B cell (primary cell): ENCODE data around the gene SFMBT2. TPM values are rescaled to one million over a fixed set of nuclear protein-coding genes. Genes with fewer than 3 reads are reported as not detected.

Experiments
- ATAC-seq: fragments of 200-7000 bp; cut with Tn5 transposase; one replicate; pipeline ENCODE4 v1.10.0; 2021; ENCODE audit warnings: low read depth, mild to moderate bottlenecking, moderate number of reproducible peaks, moderate library complexity
- CTCF ChIA-PET: fragments of 350-600 bp; sonication (Branson Sonifier 250); formaldehyde crosslinking; loops from one replicate; lab custom pipeline; 2021; ENCODE audit warnings: antibody characterized with exemption, inconsistent platforms; lab: Charles Lee
- POLR2A ChIA-PET: fragments of 350-600 bp; sonication (Branson Sonifier 250); formaldehyde crosslinking; loops from one replicate; lab custom pipeline; 2021; ENCODE audit warnings: antibody characterized with exemption; lab: Charles Lee
- DNase-seq: peaks from one replicate; pipeline ENCODE4 v3.0.0; 2013
- H2AFZ ChIP-seq: 2 replicates; pipeline ENCODE4 v1.6.1; 2012; ENCODE audit warnings: mild to moderate bottlenecking, low read depth, low read length; ENCODE audit not compliant: insufficient read depth, poor library complexity, severe bottlenecking
- H3K27ac ChIP-seq, 2 donors: 1 replicate in 1 of 2; 2 replicates in 1 of 2; pipeline ENCODE4 v1.5.1; 2012 to 2013; ENCODE audit warnings: low read length in 2 of 2, mild to moderate bottlenecking in 2 of 2, moderate library complexity in 1 of 2
- H3K27me3 ChIP-seq, 4 experiments: fragments of 200-600 bp in 1 of 4; sonication (generic) in 1 of 4; replicated peaks in 1 of 4; 1 replicate in 2 of 4; 2 replicates in 2 of 4; pipeline versions ENCODE4 v1.6.1 to v1.7.0; 2013 to 2016; ENCODE audit warnings: low read length in 3 of 4, mild to moderate bottlenecking in 2 of 4, mixed read lengths in 1 of 4, moderate library complexity in 1 of 4; ENCODE audit not compliant: insufficient read depth in 4 of 4, control insufficient read depth in 3 of 4; ENCODE audit errors: control extremely low read depth in 1 of 4
- H3K36me3 ChIP-seq, 2 experiments: replicated peaks in 1 of 2; 1 replicate in 1 of 2; 2 replicates in 1 of 2; pipeline versions ENCODE4 v1.6.1 to v1.7.1; 2013; ENCODE audit warnings: low read length in 1 of 2; ENCODE audit not compliant: insufficient read depth in 2 of 2, control insufficient read depth in 1 of 2; ENCODE audit errors: control extremely low read depth in 1 of 2, extremely low read depth in 1 of 2
- H3K4me1 ChIP-seq, 2 donors: fragments of 200-600 bp in 1 of 2; sonication (generic) in 1 of 2; 1 replicate in 1 of 2; 2 replicates in 1 of 2; pipeline versions ENCODE4 v1.5.1 to v1.6.1; 2013 to 2017; ENCODE audit warnings: low read length in 2 of 2; ENCODE audit not compliant: control insufficient read depth in 2 of 2, insufficient read depth in 2 of 2
- H3K4me2 ChIP-seq: replicated peaks from 2 replicates; pipeline ENCODE3; 2012; ENCODE audit warnings: mild to moderate bottlenecking, low read depth, low read length; ENCODE audit not compliant: poor library complexity, severe bottlenecking
- H3K4me3 ChIP-seq, 5 experiments: fragments of 200-600 bp in 1 of 5; sonication (generic) in 1 of 5; 1 replicate in 3 of 5; 2 replicates in 2 of 5; pipeline versions ENCODE4 v1.5.1 to v1.7.0; 2011 to 2016; ENCODE audit warnings: low read length in 4 of 5, mild to moderate bottlenecking in 4 of 5, low read depth in 2 of 5, control low read depth in 1 of 5, moderate library complexity in 1 of 5; ENCODE audit not compliant: insufficient read depth in 1 of 5; ENCODE audit errors: control extremely low read depth in 1 of 5, extremely low read depth in 1 of 5
- H3K79me2 ChIP-seq: fragments of 200-600 bp; sonication (generic); one replicate; pipeline ENCODE4 v1.6.0; 2016; ENCODE audit warnings: low read length; ENCODE audit not compliant: control insufficient read depth, insufficient read depth
- H3K9ac ChIP-seq: fragments of 200-600 bp; sonication (generic); 2 replicates; pipeline ENCODE4 v1.6.1; 2017; ENCODE audit warnings: mild to moderate bottlenecking, low read length, moderate library complexity
- H3K9me3 ChIP-seq, 3 donors: one replicate each; pipeline versions ENCODE4 v1.6.1 to v1.7.1; 2013; ENCODE audit warnings: low read length in 2 of 3; ENCODE audit not compliant: control insufficient read depth in 2 of 3, insufficient read depth in 1 of 3; ENCODE audit errors: control extremely low read depth in 1 of 3
- H4K20me1 ChIP-seq: 2 replicates; pipeline ENCODE4 v1.6.0; 2012; ENCODE audit warnings: mild to moderate bottlenecking, low read length; ENCODE audit not compliant: insufficient read depth, control insufficient read depth, poor library complexity, severe bottlenecking
- H3K27ac Mint-ChIP-seq: one replicate; pipeline ENCODE4 v1.8.0; 2021; ENCODE audit warnings: mixed read lengths
- H3K27me3 Mint-ChIP-seq: one replicate; pipeline ENCODE4 v1.8.0; 2021; ENCODE audit warnings: mixed read lengths
- H3K4me1 Mint-ChIP-seq: one replicate; pipeline ENCODE4 v1.8.0; 2021; ENCODE audit warnings: mixed read lengths
- H3K4me3 Mint-ChIP-seq: one replicate; pipeline ENCODE4 v1.8.0; 2021; ENCODE audit warnings: mixed read lengths
- H3K9me3 Mint-ChIP-seq: one replicate; pipeline ENCODE4 v1.8.0; 2022; ENCODE audit warnings: mixed read lengths; ENCODE audit not compliant: insufficient read depth
- CTCF ChIP-seq: fragments of 200-600 bp; IDR thresholded peaks from one replicate; pipeline ENCODE4 v1.8.0; 2022; ENCODE audit warnings: antibody characterized with exemption, mild to moderate bottlenecking
- EZH2 ChIP-seq: IDR thresholded peaks from 2 replicates; pipeline ENCODE4 v1.6.1; 2012; ENCODE audit warnings: borderline replicate concordance, low read depth, mild to moderate bottlenecking, moderate library complexity, low read length; ENCODE audit not compliant: insufficient read depth, poor library complexity, severe bottlenecking
- WGBS: methylation state at CpG from one replicate; pipeline ENCODE4 v1.1.5; 2013; ENCODE audit warnings: missing lambda C conversion rate; ENCODE audit not compliant: insufficient coverage; 5-methylcytosine and 5-hydroxymethylcytosine counted together
- intact Hi-C: fragments of 100-400 bp; cut with micrococcal nuclease; formaldehyde crosslinking; loops from one replicate; pipeline ENCODE4 v1.10.0; 2022
- polyA plus RNA-seq: library from polyadenylated mRNA; depleted of rRNA; stranded (reverse); fragments of >200 nt; gene quantifications from 2 replicates; pipeline ENCODE4 v1.2.3, GENCODE V29; 2012
- total RNA-seq, 2 donors: library from RNA; stranded (reverse); fragments of 120-200 nt in 1 of 2; gene quantifications; 1 replicate in 1 of 2; 2 replicates in 1 of 2; pipeline versions ENCODE4 v1.2.3 to v1.2.4, GENCODE V29; 2013 to 2022

The SFMBT2 gene
- total and polyA plus RNA-seq, 2 donors (not counting 1 experiment from before 2014, with no cell fraction given) = 2.3 to 24.0 TPM

DNA sequence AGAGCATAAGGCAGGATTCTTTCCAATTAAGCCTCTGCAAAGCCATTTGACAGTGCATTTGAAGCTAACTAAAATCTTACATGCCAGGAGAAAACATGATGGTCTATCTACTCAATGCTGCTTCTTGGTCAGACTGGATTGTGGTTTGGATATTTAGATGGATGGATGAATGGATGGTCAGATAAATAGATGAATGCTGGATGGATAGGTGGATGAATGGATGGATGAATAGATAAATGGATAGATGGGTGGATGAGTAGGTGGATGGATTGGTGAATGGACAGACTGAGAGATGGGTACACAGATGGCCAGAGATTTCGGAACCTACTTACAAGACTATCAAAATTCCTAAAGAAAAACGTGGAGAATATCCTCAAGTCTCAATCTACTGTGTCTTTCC lies 127.6 kb downstream of the SFMBT2 start:
- DNase-seq (no peak), ATAC-seq (no peak)
- WGBS = no CpG with 5 or more reads among the region's 2 CpGs
- ChIA-PET CTCF (no interaction called here), POLR2A (interaction anchor here (0.7 kb wide), 1 partner anchor 127 kb away, joined by 3 read pairs; the partner anchor contains the start of gene SFMBT2)
- peaks cover 11% of the 10 kb centered on the region for H3K79me2 ChIP-seq
- Mint-ChIP-seq H3K27ac (no peak overlapping the region), H3K4me3 (no peak overlapping the region), H3K9me3 (no peaks in the 10 kb centered on the region), H3K27me3 (no peaks in the 10 kb centered on the region), H3K4me1 (peaks cover 1% of the 10 kb centered on the region)
- TF ChIP-seq EZH2 = no peak
- no peak for TF ChIP-seq CTCF
- H3K27me3 ChIP-seq = no peaks in the 10 kb centered on the region
- no peaks in the 10 kb centered on the region for H4K20me1 ChIP-seq
- intact Hi-C loops = no loop called here
- no peaks in the 10 kb centered on the region for H3K36me3 ChIP-seq
- no peak overlapping the region for H3K27ac ChIP-seq
- no peaks in the 10 kb centered on the region for H3K9me3 ChIP-seq
- no peak overlapping the region for H2AFZ ChIP-seq
- H3K9ac ChIP-seq = no peak overlapping the region
- no peaks in the 10 kb centered on the region for H3K4me1 ChIP-seq
- H3K4me3 ChIP-seq = no peak overlapping the region
- no peak overlapping the region for H3K4me2 ChIP-seq

DNA sequence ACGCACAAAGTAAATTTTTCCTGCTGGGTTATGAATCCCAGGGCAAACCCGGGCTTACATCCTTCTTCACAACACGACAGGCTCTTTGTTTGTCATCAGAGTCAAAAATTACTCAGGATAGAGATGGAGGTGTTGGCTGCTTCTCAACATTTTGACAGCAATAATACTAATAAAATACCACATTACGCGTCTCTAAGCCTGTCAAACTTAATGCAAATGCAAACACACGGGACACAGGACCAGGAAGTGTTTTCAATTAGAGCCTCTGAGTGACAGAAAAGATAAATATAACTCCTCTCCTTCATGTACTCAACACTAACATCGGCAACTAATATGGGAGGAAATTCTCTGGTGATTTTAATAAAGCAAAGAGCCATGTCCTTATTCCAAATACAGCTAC lies 128.4 kb downstream of the SFMBT2 start:
- no peak overlapping the region for H3K27ac Mint-ChIP-seq

More for the DNA sequence above, 128.4 kb downstream of the SFMBT2 start:
- Histone ChIP-seq H3K4me3 (no peak overlapping the region), H3K9ac (no peak overlapping the region), H3K9me3 (no peaks in the 10 kb centered on the region), H3K27ac (no peak overlapping the region), H3K4me2 (no peak overlapping the region), H2AFZ (no peak overlapping the region), H4K20me1 (no peaks in the 10 kb centered on the region), H3K36me3 (no peaks in the 10 kb centered on the region), H3K79me2 (peaks cover 4% of the 10 kb centered on the region), H3K4me1 (no peaks in the 10 kb centered on the region), H3K27me3 (no peaks in the 10 kb centered on the region)
- DNase-seq = no peak
- ChIA-PET CTCF (no interaction called here), POLR2A (no interaction called here)
- intact Hi-C loops = no loop called here
- TF ChIP-seq EZH2 (no peak), CTCF (no peak)
- Mint-ChIP-seq H3K4me3 (no peak overlapping the region), H3K9me3 (no peaks in the 10 kb centered on the region), H3K27me3 (no peaks in the 10 kb centered on the region), H3K4me1 (peaks cover 1% of the 10 kb centered on the region)
- no CpG with 5 or more reads among the region's 7 CpGs for WGBS
- ATAC-seq = no peak
